ENCODE data around the gene GNB5.
"Not testable (repeated sequence)": the region's sequence is repeated elsewhere in the genome, so short reads cannot be mapped to it uniquely, and the experiment has no call there.

- TF ChIP-seq CTCF (IDR thresholded peaks at IDR 0.05; ENCODE audit: low read depth, low read length, poor library complexity, severe bottlenecking); EZH2phosphoT487 (IDR thresholded peaks at IDR 0.05; ENCODE audit: borderline replicate concordance, low read length): not testable (repeated sequence)
These were observed 47.9 kb upstream of the GNB5 start for GRCh38 chr15:52238989-52239525.
